Upper lobe of left lung (tissue), 6 donors: ENCODE results near the gene FAM168B. TPM values are rescaled to one million over a fixed set of nuclear protein-coding genes. Genes with fewer than 3 reads are reported as not detected.

Experiments
- ATAC-seq, 2 donors: fragments of 200-7000 bp; cut with Tn5 transposase; one replicate each; pipeline ENCODE4 v1.9.1; 2022; ENCODE audit warnings: mild to moderate bottlenecking in 2 of 2, moderate library complexity in 2 of 2; ENCODE audit not compliant: low FRiP score in 2 of 2
- DNase-seq, 2 donors: peaks; one replicate each; pipeline ENCODE4 v3.0.0-alpha.2; 2019 to 2020
- H3K27ac ChIP-seq, 4 donors: fragments of 200-600 bp; sonication (generic); one replicate each; pipeline ENCODE4 v1.5.1; 2016 to 2019
- H3K27me3 ChIP-seq, 4 donors: fragments of 200-600 bp; sonication (generic); one replicate each; pipeline ENCODE4 v1.5.1; 2017 to 2019
- H3K36me3 ChIP-seq, 4 donors: fragments of 200-600 bp; sonication (generic); one replicate each; pipeline ENCODE4 v1.5.1; 2016 to 2019
- H3K4me1 ChIP-seq, 4 donors: fragments of 200-600 bp; sonication (generic); one replicate each; pipeline ENCODE4 v1.5.1; 2018 to 2019
- H3K4me3 ChIP-seq, 4 donors: fragments of 200-600 bp; sonication (generic); one replicate each; pipeline ENCODE4 v1.5.1; 2017 to 2019; ENCODE audit warnings: mild to moderate bottlenecking in 2 of 4, moderate library complexity in 1 of 4
- H3K9me3 ChIP-seq, 4 donors: fragments of 200-600 bp; sonication (generic); one replicate each; pipeline ENCODE4 v1.5.1; 2018 to 2019
- CTCF ChIP-seq, 6 experiments: fragments of 450-650 bp in 4 of 6; fragments of 200-600 bp in 2 of 6; sonication (generic) in 2 of 6; IDR thresholded peaks; one replicate each; pipeline ENCODE4 v1.5.1; 2016 to 2019; ENCODE audit warnings: antibody characterized with exemption in 6 of 6
- EP300 ChIP-seq, 4 donors: sonication (generic); formaldehyde crosslinking; IDR thresholded peaks; one replicate each; pipeline ENCODE4 v1.5.1; 2017; ENCODE audit warnings: antibody characterized with exemption in 4 of 4, control low read depth in 2 of 4
- POLR2A ChIP-seq, 4 donors: fragments of 450-650 bp; IDR thresholded peaks; one replicate each; pipeline ENCODE4 v1.5.1; 2016 to 2017; ENCODE audit warnings: antibody characterized with exemption in 4 of 4, mild to moderate bottlenecking in 2 of 4
- POLR2AphosphoS5 ChIP-seq, 2 donors: sonication (generic); formaldehyde crosslinking; IDR thresholded peaks; one replicate each; pipeline ENCODE4 v1.5.1; 2017; ENCODE audit warnings: antibody characterized with exemption in 2 of 2
- WGBS, 2 donors: methylation state at CpG; one replicate each; pipeline ENCODE4 v1.1.5; 2017 to 2018; 5-methylcytosine and 5-hydroxymethylcytosine counted together
- total RNA-seq, 6 donors: library from RNA; depleted of rRNA in 4 of 6; stranded (reverse); fragments of >200 nt in 4 of 6; gene quantifications; one replicate each; pipeline versions ENCODE4 v1.1.0 to v1.2.1, GENCODE V29; 2016 to 2021
- donor health status: DM: no; HTN: no; CAD: no; lungs with moderate emphysema.
- donor health status: DM: no; HTN: yes; CAD: no; lungs with severe emphysema.

Gene FAM168B
- total RNA-seq, 6 donors from 2014 or later = 22.0 to 86.9 (median 72.8) TPM

GRCh38 chr2:131104487-131105155 is 11.4 kb upstream of the FAM168B start:
- TF ChIP-seq POLR2A (IDR thresholded peaks at IDR 0.05) (no peak), EP300 (IDR thresholded peaks at IDR 0.05) (peak in 3 of 4 donors; percentile 36 to 97 (median 57)), CTCF (IDR thresholded peaks at IDR 0.05) (no peak), POLR2AphosphoS5 (IDR thresholded peaks at IDR 0.05) (peak; percentile 52 to 67)
- Histone ChIP-seq H3K27me3 (no peaks in the 10 kb centered on the region), H3K4me1 (peaks cover 15 to 35% (median 23%) of the 10 kb centered on the region in 4 donors), H3K27ac (peak overlapping the region; percentile 96 to 98 (median 97)), H3K4me3 (peak overlapping the region; percentile 10 to 98 (median 88)), H3K36me3 (no peaks in the 10 kb centered on the region), H3K9me3 (no peaks in the 10 kb centered on the region)
- WGBS, 2 donors = 0% methylated on average over 20 of the region's 20 CpGs
- DNase-seq (peak in 1 of 2 donors; percentile 89), ATAC-seq (peak; percentile 85 to 91)

GRCh38 chr2:131103165-131103564 is 9.9 kb upstream of the FAM168B start:
- ATAC-seq (no peak), DNase-seq (no peak)
- Histone ChIP-seq H3K4me3 (no peak overlapping the region), H3K9me3 (no peaks in the 10 kb centered on the region), H3K27ac (peak overlapping the region in 2 of 4 donors; percentile 96 to 97), H3K27me3 (no peaks in the 10 kb centered on the region), H3K4me1 (peaks cover 15 to 35% (median 23%) of the 10 kb centered on the region in 4 donors), H3K36me3 (no peaks in the 10 kb centered on the region)
- TF ChIP-seq CTCF (IDR thresholded peaks at IDR 0.05) (no peak), EP300 (IDR thresholded peaks at IDR 0.05) (no peak), POLR2AphosphoS5 (IDR thresholded peaks at IDR 0.05) (no peak), POLR2A (IDR thresholded peaks at IDR 0.05) (no peak)
- WGBS, 2 donors = 82 to 86% methylated on average over 2 of the region's 2 CpGs

- H3K4me3 ChIP-seq = peak overlapping the region in 3 of 4 donors; percentile 61 to 73 (median 70)
These were observed 1.4 kb upstream of the FAM168B start for GRCh38 chr2:131094463-131095281.

More at GRCh38 chr2:131094463-131095281, 1.4 kb upstream of the FAM168B start:
- no peaks in the 10 kb centered on the region for H3K9me3 ChIP-seq
- 76 to 77% methylated on average over 22 of the region's 22 CpGs for WGBS, 2 donors
- no peak for DNase-seq
- peak overlapping the region in 1 of 4 donors; percentile 95 for H3K27ac ChIP-seq
- no peaks in the 10 kb centered on the region for H3K27me3 ChIP-seq
- ATAC-seq = no peak
- TF ChIP-seq EP300 (IDR thresholded peaks at IDR 0.05) (no peak), CTCF (IDR thresholded peaks at IDR 0.05) (no peak), POLR2AphosphoS5 (IDR thresholded peaks at IDR 0.05) (no peak), POLR2A (IDR thresholded peaks at IDR 0.05) (no peak)
- H3K36me3 ChIP-seq = peaks cover 0 to 4% (median 0%) of the 10 kb centered on the region in 4 donors
- peaks cover 16 to 31% (median 17%) of the 10 kb centered on the region in 4 donors for H3K4me1 ChIP-seq
